Calu3 (cell line): ENCODE results near the gene ALDH1L1. TPM values are rescaled to one million over a fixed set of nuclear protein-coding genes. Genes with fewer than 3 reads are reported as not detected.

Experiments
- BruUV-seq: library from RNA; stranded (reverse); fragments of 400-500 nt; replicated peaks from 2 replicates; lab custom pipeline; 2021; lab: Mats Ljungman, UMichigan
- CTCF ChIA-PET: fragments of 300-600 bp; sonication (Branson Sonifier 250); formaldehyde crosslinking; loops from one replicate; lab custom pipeline; 2022; ENCODE audit warnings: antibody characterized with exemption; lab: Charles Lee
- DNase-seq: peaks from one replicate; pipeline ENCODE4 v3.0.0; 2022
- H3K27ac Mint-ChIP-seq: one replicate; pipeline ENCODE4 v1.8.0; 2022; ENCODE audit warnings: mixed read lengths; ENCODE audit not compliant: unreplicated experiment
- H3K27me3 Mint-ChIP-seq: one replicate; pipeline ENCODE4 v1.8.0; 2022; ENCODE audit warnings: mixed read lengths; ENCODE audit not compliant: unreplicated experiment
- H3K36me3 Mint-ChIP-seq: one replicate; pipeline ENCODE4 v1.8.0; 2022; ENCODE audit warnings: mild to moderate bottlenecking, moderate library complexity, mixed read lengths; ENCODE audit not compliant: insufficient read depth, unreplicated experiment
- H3K4me1 Mint-ChIP-seq: one replicate; pipeline ENCODE4 v1.8.0; 2022; ENCODE audit warnings: mild to moderate bottlenecking, low read depth, mixed read lengths; ENCODE audit not compliant: unreplicated experiment
- H3K4me3 Mint-ChIP-seq: one replicate; pipeline ENCODE4 v1.8.0; 2022; ENCODE audit warnings: mild to moderate bottlenecking, low read depth, moderate library complexity, mixed read lengths; ENCODE audit not compliant: unreplicated experiment
- H3K9me3 Mint-ChIP-seq: one replicate; pipeline ENCODE4 v1.8.0; 2022; ENCODE audit warnings: low read depth, mixed read lengths; ENCODE audit not compliant: unreplicated experiment
- intact Hi-C: fragments of 100-400 bp; cut with micrococcal nuclease; formaldehyde crosslinking; loops from one replicate; pipeline ENCODE4 v1.10.0; 2022; ENCODE audit not compliant: unreplicated experiment
- total RNA-seq: library from RNA; stranded (reverse); gene quantifications from 2 replicates; pipeline ENCODE4 v1.2.3, GENCODE V29; 2022
- TF ChIP-seq, protein P1 (sequence below): fragments of 200-600 bp; IDR thresholded peaks from one replicate; pipeline ENCODE4 v1.8.0; 2022; ENCODE audit warnings: antibody characterized with exemption; ENCODE audit not compliant: unreplicated experiment

ALDH1L1 gene
- total RNA-seq, 1 experiment from 2014 or later, result 4.4 TPM

DNA sequence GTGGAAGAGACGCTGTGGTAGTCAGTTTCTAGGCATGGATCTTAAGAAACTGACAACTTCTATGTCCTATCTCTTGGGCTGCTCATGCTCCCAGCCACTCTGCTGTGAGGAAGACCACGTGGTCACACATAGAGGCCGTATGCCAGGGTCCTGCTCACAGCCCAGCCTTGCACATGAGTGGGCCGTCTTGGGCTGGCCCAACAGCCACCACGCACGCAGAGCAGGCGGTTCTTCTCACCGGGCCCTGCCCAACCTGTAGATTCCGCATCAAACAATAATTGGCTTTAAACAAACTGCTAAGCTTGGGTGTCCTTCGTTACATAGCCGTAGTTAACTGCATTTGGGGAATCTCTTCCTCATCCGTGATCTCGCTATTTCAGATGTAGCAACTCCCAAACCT is 122.5 kb downstream of the ALDH1L1 start:
- Mint-ChIP-seq H3K9me3 (no peaks in the 10 kb centered on the region), H3K27me3 (no peaks in the 10 kb centered on the region), H3K27ac (no peak overlapping the region), H3K4me3 (no peak overlapping the region), H3K36me3 (no peaks in the 10 kb centered on the region), H3K4me1 (peaks cover 21% of the 10 kb centered on the region)
- no peak for DNase-seq
- TF ChIP-seq, protein P1, sequence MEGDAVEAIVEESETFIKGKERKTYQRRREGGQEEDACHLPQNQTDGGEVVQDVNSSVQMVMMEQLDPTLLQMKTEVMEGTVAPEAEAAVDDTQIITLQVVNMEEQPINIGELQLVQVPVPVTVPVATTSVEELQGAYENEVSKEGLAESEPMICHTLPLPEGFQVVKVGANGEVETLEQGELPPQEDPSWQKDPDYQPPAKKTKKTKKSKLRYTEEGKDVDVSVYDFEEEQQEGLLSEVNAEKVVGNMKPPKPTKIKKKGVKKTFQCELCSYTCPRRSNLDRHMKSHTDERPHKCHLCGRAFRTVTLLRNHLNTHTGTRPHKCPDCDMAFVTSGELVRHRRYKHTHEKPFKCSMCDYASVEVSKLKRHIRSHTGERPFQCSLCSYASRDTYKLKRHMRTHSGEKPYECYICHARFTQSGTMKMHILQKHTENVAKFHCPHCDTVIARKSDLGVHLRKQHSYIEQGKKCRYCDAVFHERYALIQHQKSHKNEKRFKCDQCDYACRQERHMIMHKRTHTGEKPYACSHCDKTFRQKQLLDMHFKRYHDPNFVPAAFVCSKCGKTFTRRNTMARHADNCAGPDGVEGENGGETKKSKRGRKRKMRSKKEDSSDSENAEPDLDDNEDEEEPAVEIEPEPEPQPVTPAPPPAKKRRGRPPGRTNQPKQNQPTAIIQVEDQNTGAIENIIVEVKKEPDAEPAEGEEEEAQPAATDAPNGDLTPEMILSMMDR, result no peak
- CTCF ChIA-PET, result no interaction called here
- intact Hi-C loops, result no loop called here
- no TSS peak for BruUV-seq

- Mint-ChIP-seq H3K27ac (no peak overlapping the region), H3K27me3 (no peaks in the 10 kb centered on the region), H3K9me3 (no peaks in the 10 kb centered on the region), H3K4me3 (no peak overlapping the region), H3K36me3 (no peaks in the 10 kb centered on the region), H3K4me1 (peaks cover 21% of the 10 kb centered on the region)
- TF ChIP-seq, protein P1, result no peak
- no peak for DNase-seq
- CTCF ChIA-PET, result no interaction called here
- BruUV-seq, result no TSS peak
- intact Hi-C loops, result no loop called here
Observed at GRCh38 chr3:126057501-126057819, 122.9 kb downstream of the ALDH1L1 start.

DNA sequence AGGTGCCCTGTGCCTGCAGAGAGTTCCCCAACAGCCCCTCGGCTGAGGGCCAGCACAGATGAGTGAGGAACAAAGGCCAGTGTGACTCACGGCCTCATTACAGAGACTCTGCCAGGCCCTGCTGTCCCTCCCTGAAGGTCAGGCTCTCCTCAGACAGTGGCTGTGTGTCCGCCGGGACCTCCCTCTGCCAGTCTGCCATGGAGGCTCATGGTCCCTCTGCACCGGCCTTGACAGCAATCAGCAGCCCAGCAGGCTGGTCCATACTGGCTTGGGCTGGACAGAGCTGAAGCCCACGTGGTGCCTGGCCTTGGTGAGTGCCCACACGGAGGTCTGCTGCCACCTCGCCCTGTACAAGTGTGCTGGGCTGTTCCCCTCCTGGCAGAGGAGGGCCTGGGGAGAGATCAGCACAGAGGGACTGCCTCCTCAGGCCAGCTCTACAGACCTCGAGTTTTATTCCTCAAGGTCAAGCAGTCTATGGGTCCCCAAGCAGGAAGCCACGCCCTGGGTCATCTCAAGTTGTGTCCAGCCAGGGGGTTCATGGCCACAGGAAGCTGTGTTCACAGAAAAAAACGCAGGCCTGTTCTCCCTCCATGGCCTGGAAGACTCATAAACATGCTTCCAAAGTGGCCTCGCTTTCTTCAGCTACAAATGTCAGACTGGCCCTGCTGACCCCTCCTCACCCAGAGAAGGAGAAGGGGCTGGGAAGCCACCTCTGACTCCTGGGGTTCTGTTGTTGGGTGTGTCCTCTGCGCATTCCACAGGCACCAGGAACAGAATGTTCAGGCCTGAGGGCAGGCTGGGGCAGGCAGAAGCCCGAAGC is 123.5 kb downstream of the ALDH1L1 start:
- H3K27ac Mint-ChIP-seq, result no peak overlapping the region
- H3K36me3 Mint-ChIP-seq, result no peaks in the 10 kb centered on the region
- no peaks in the 10 kb centered on the region for H3K9me3 Mint-ChIP-seq
- TF ChIP-seq, protein P1, result no peak
- H3K4me3 Mint-ChIP-seq, result no peak overlapping the region
- DNase-seq, result peak; percentile 62
- intact Hi-C loops, result no loop called here
- peaks cover 21% of the 10 kb centered on the region for H3K4me1 Mint-ChIP-seq
- CTCF ChIA-PET, result no interaction called here
- no peaks in the 10 kb centered on the region for H3K27me3 Mint-ChIP-seq
- no TSS peak for BruUV-seq

- H3K4me3 Mint-ChIP-seq, result no peak overlapping the region
- TF ChIP-seq, protein P1, result no peak
- intact Hi-C loops, result no loop called here
- CTCF ChIA-PET, result no interaction called here
- DNase-seq, result no peak
- H3K36me3 Mint-ChIP-seq, result no peaks in the 10 kb centered on the region
- no peaks in the 10 kb centered on the region for H3K9me3 Mint-ChIP-seq
- no TSS peak for BruUV-seq
- no peaks in the 10 kb centered on the region for H3K27me3 Mint-ChIP-seq
- peaks cover 21% of the 10 kb centered on the region for H3K4me1 Mint-ChIP-seq
- no peak overlapping the region for H3K27ac Mint-ChIP-seq
Observed at GRCh38 chr3:126056088-126056487, 124.3 kb downstream of the ALDH1L1 start.
